PC-3 (cell line): ENCODE results near the gene TRAPPC2L. TPM values are rescaled to one million over a fixed set of nuclear protein-coding genes. Genes with fewer than 3 reads are reported as not detected.

ENCODE experiments used
- ATAC-seq: fragments of 200-7000 bp; cut with Tn5 transposase; 2 replicates; pipeline ENCODE4 v1.9.1; 2020; ENCODE audit warnings: mild to moderate bottlenecking, moderate library complexity
- BruUV-seq: library from RNA; stranded (reverse); fragments of 400-500 nt; replicated peaks from 2 replicates; lab custom pipeline; 2021; lab: Mats Ljungman, UMichigan
- CTCF ChIA-PET: fragments of 300-600 bp; sonication (Branson Sonifier 250); formaldehyde crosslinking; loops from one replicate; lab custom pipeline; 2022; ENCODE audit warnings: antibody characterized with exemption; lab: Charles Lee
- POLR2A ChIA-PET: fragments of 300-600 bp; sonication (Branson Sonifier 250); formaldehyde crosslinking; loops from one replicate; lab custom pipeline; 2022; ENCODE audit warnings: antibody characterized with exemption; ENCODE audit not compliant: unreplicated experiment; lab: Charles Lee
- DNase-seq: peaks from one replicate; pipeline ENCODE4 v3.0.0-alpha.2; 2015
- H2AFZ ChIP-seq: fragments of 300-600 bp; sonication (generic); 2 replicates; pipeline ENCODE4 v1.6.0; 2016; ENCODE audit warnings: antibody characterized with exemption, low read length
- H3F3A ChIP-seq: fragments of 300-600 bp; sonication (generic); one replicate; pipeline ENCODE4 v1.6.0; 2017; ENCODE audit warnings: antibody characterized with exemption, low read length, control low read depth, mild to moderate bottlenecking; ENCODE audit not compliant: unreplicated experiment
- H3K27ac ChIP-seq: fragments of 300-600 bp; sonication (generic); 2 replicates; pipeline ENCODE4 v1.5.1; 2016; ENCODE audit warnings: mild to moderate bottlenecking, low read length
- H3K27me3 ChIP-seq: fragments of 300-600 bp; sonication (generic); 2 replicates; pipeline ENCODE4 v1.6.1; 2016; ENCODE audit warnings: low read length, mixed read lengths
- H3K36me3 ChIP-seq: fragments of 300-600 bp; sonication (generic); 2 replicates; pipeline ENCODE4 v1.6.1; 2016; ENCODE audit warnings: low read depth, mixed run types, low read length, mixed read lengths
- H3K4me1 ChIP-seq: fragments of 300-600 bp; sonication (generic); 2 replicates; pipeline ENCODE4 v1.5.1; 2016; ENCODE audit warnings: low read length; ENCODE audit not compliant: insufficient read depth
- H3K4me2 ChIP-seq: fragments of 300-600 bp; sonication (generic); 2 replicates; pipeline ENCODE4 v1.6.0; 2016; ENCODE audit warnings: low read length
- H3K4me3 ChIP-seq: fragments of 300-600 bp; sonication (generic); 2 replicates; pipeline ENCODE4 v1.5.1; 2016; ENCODE audit warnings: mild to moderate bottlenecking, low read length, mixed read lengths
- H3K79me2 ChIP-seq: fragments of 300-600 bp; sonication (generic); 2 replicates; pipeline ENCODE4 v1.6.1; 2017; ENCODE audit warnings: low read length, mixed read lengths
- H3K9ac ChIP-seq: fragments of 300-600 bp; sonication (generic); 2 replicates; pipeline ENCODE4 v1.6.0; 2016; ENCODE audit warnings: mild to moderate bottlenecking, low read length
- H3K9me2 ChIP-seq: fragments of 300-600 bp; sonication (generic); replicated peaks from 2 replicates; pipeline ENCODE4 v1.6.1; 2016; ENCODE audit warnings: mixed run types, low read length, mixed read lengths
- H3K9me3 ChIP-seq: fragments of 300-600 bp; sonication (generic); 2 replicates; pipeline ENCODE4 v1.6.1; 2016; ENCODE audit warnings: low read length, mixed read lengths
- H4K20me1 ChIP-seq: fragments of 300-600 bp; sonication (generic); 2 replicates; pipeline ENCODE4 v1.6.1; 2016; ENCODE audit warnings: low read length, mixed read lengths
- EZH2 ChIP-seq: fragments of 300-600 bp; sonication (generic); IDR thresholded peaks from one replicate; pipeline ENCODE4 v1.6.1; 2017; ENCODE audit warnings: antibody characterized with exemption, mild to moderate bottlenecking, low read length; ENCODE audit not compliant: unreplicated experiment
- EZH2phosphoT487 ChIP-seq: fragments of 300-600 bp; sonication (generic); IDR thresholded peaks from 2 replicates; pipeline ENCODE4 v1.6.1; 2018; ENCODE audit warnings: mild to moderate bottlenecking, antibody characterized with exemption, low read length, borderline replicate concordance
- intact Hi-C: fragments of 100-400 bp; cut with micrococcal nuclease; formaldehyde crosslinking; loops from 2 replicates; pipeline ENCODE4 v1.9.0; 2023
- total RNA-seq: library from RNA; depleted of rRNA; stranded (reverse); fragments of >200 nt; gene quantifications from 2 replicates; pipeline ENCODE4 v1.2.3, GENCODE V29; 2014
- TF ChIP-seq, protein P1 (sequence below): fragments of 300-600 bp; sonication (generic); conservative IDR thresholded peaks from 2 replicates; pipeline ENCODE4 v1.5.1; 2017; ENCODE audit warnings: antibody characterized with exemption, low read depth, mild to moderate bottlenecking, low read length

The TRAPPC2L gene
- total RNA-seq, 1 experiment from 2014 or later, result 77.5 TPM

DNA sequence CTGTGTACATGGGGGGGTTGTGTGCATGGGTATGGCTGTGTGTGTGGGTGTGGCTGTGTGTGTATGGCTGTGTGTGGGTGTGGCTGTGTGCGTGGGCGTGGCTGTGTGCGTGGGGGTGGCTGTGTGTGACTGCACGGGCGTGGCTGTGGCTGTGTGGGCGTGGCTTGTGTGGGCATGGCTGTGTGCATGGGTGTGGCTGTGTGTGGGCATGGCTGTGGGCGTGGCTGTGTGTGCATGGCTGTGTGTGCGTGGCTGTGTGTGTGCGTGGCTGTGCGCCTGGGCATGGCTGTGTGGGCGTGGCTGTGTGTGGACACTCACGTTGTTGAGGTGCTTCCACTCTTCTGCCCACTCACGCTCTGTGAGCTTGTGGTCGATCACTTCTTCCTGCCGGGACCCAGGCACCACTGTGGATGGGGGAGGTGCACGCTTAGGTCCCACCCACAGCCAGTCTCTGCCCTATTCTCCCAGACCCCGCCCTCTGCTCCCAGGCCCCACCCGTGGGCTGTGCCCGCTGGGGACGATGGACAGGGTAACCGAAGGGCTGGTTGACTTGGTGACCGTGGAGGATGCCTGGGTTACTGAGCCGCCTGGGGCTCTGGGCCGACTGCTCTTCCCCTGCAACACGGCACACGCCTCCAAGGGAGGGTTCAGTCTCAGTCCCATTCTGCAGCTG is 25.6 kb downstream of the TRAPPC2L start:
- TF ChIP-seq EZH2phosphoT487, result no peak
- TF ChIP-seq, protein P1, sequence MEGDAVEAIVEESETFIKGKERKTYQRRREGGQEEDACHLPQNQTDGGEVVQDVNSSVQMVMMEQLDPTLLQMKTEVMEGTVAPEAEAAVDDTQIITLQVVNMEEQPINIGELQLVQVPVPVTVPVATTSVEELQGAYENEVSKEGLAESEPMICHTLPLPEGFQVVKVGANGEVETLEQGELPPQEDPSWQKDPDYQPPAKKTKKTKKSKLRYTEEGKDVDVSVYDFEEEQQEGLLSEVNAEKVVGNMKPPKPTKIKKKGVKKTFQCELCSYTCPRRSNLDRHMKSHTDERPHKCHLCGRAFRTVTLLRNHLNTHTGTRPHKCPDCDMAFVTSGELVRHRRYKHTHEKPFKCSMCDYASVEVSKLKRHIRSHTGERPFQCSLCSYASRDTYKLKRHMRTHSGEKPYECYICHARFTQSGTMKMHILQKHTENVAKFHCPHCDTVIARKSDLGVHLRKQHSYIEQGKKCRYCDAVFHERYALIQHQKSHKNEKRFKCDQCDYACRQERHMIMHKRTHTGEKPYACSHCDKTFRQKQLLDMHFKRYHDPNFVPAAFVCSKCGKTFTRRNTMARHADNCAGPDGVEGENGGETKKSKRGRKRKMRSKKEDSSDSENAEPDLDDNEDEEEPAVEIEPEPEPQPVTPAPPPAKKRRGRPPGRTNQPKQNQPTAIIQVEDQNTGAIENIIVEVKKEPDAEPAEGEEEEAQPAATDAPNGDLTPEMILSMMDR, result no peak
- no peak for TF ChIP-seq EZH2
- ChIA-PET POLR2A (no interaction called here), CTCF (interaction anchor here (0.8 kb wide), 1 partner anchor 44 kb away, joined by 3 read pairs; no protein-coding TSS in a partner anchor)
- Histone ChIP-seq H3K4me2 (0 out of 2 replicates have a peak overlapping the region, but pooled peaks have one; percentile 6), H3K4me3 (no peak overlapping the region), H4K20me1 (no peaks in the 10 kb centered on the region), H3F3A (no peaks in the 10 kb centered on the region), H3K4me1 (peaks cover 6% of the 10 kb centered on the region; the same call in 1 of the 2 replicates), H3K79me2 (no peaks in the 10 kb centered on the region), H3K9ac (no peak overlapping the region), H3K9me2 (no peaks in the 10 kb centered on the region), H3K36me3 (no peaks in the 10 kb centered on the region), H3K9me3 (no peaks in the 10 kb centered on the region), H3K27ac (no peak overlapping the region), H3K27me3 (no peaks in the 10 kb centered on the region), H2AFZ (no peak overlapping the region)
- intact Hi-C loops, result no loop called here
- DNase-seq (peak; percentile 38), ATAC-seq (peak; percentile 77)
- BruUV-seq, result no TSS peak

DNA sequence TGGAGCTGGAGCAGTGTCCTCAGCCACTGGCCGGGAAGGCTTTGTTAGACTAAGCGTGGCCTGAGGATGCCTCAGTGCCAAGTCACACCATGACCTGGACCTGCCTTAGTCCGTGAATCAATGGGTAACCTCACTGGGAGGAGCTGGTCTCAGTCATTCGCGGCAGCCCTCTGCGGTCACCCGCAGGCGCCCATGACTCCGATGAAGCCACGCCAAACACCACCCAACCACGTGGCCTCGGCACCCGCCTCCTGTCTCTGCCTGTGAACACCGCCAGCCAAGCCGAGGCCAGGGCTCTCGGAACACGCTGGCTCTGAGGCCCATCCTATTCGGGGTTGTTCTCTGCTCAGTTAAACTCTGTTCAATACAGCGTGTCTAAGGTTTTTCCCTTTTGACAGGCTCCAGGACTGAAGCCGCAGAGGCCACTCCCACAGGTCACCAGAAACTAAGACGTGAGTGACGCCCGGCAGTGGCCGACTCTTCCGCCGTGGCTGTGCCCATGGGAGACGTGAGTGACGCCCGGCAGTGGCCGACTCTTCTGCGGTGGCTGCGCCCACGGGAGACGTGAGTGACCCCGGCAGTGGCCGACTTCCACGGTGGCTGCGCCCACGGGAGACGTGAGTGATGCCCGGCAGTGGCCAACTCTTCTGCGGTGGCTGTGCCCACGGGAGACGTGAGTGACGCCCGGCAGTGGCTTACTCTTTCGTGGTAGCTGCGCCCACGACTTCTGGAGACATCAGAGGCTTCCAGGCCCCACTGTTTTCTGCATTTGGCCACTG is 26.4 kb downstream of the TRAPPC2L start:
- peak; percentile 56 for ATAC-seq
- H3F3A ChIP-seq, result no peaks in the 10 kb centered on the region
- no peaks in the 10 kb centered on the region for H4K20me1 ChIP-seq
- intact Hi-C loops, result no loop called here
- no peak overlapping the region for H2AFZ ChIP-seq
- no peaks in the 10 kb centered on the region for H3K9me2 ChIP-seq
- 0 out of 2 replicates have a peak overlapping the region, but pooled peaks have one; percentile 6 for H3K4me2 ChIP-seq
- CTCF ChIA-PET, result interaction anchor here (0.8 kb wide), 1 partner anchor 43 kb away, joined by 3 read pairs; no protein-coding TSS in a partner anchor
- TF ChIP-seq, protein P1, result no peak
- TF ChIP-seq EZH2phosphoT487 (no peak), EZH2 (no peak)
- H3K9ac ChIP-seq, result no peak overlapping the region
- no peak overlapping the region for H3K27ac ChIP-seq
- H3K27me3 ChIP-seq, result no peaks in the 10 kb centered on the region
- POLR2A ChIA-PET, result no interaction called here
- peak; percentile 39 for DNase-seq
- H3K9me3 ChIP-seq, result no peaks in the 10 kb centered on the region
- BruUV-seq, result no TSS peak
- H3K4me1 ChIP-seq, result peaks cover 6% of the 10 kb centered on the region; the same call in 1 of the 2 replicates
- no peaks in the 10 kb centered on the region for H3K36me3 ChIP-seq
- H3K4me3 ChIP-seq, result no peak overlapping the region
- H3K79me2 ChIP-seq, result no peaks in the 10 kb centered on the region
